KMS-11 (cell line): Measurements from ENCODE around the gene UBE2D2.

ENCODE experiments used
- H2AFZ ChIP-seq: fragments of 200-600 bp; sonication (generic); 2 replicates; pipeline ENCODE4 v1.6.1; 2016; ENCODE audit warnings: antibody characterized with exemption, mixed run types, low read depth
- H3K27ac ChIP-seq: fragments of 200-600 bp; sonication (generic); 2 replicates; pipeline ENCODE4 v1.6.1; 2016; ENCODE audit warnings: mild to moderate bottlenecking, mixed run types
- H3K27me3 ChIP-seq: fragments of 200-600 bp; sonication (generic); 2 replicates; pipeline ENCODE4 v1.6.1; 2017; ENCODE audit warnings: mild to moderate bottlenecking, low read depth, mixed run types, moderate library complexity; ENCODE audit not compliant: insufficient read depth
- H3K36me3 ChIP-seq: fragments of 200-600 bp; sonication (generic); 2 replicates; pipeline ENCODE4 v1.6.1; 2017; ENCODE audit warnings: mild to moderate bottlenecking, mixed run types; ENCODE audit not compliant: insufficient read depth
- H3K4me1 ChIP-seq: fragments of 200-600 bp; sonication (generic); 2 replicates; pipeline ENCODE4 v1.6.1; 2016; ENCODE audit warnings: mild to moderate bottlenecking, low read depth, mixed run types; ENCODE audit not compliant: poor library complexity, severe bottlenecking
- H3K4me2 ChIP-seq: fragments of 200-600 bp; sonication (generic); 2 replicates; pipeline ENCODE4 v1.7.0; 2016; ENCODE audit warnings: mild to moderate bottlenecking, mixed run types
- H3K4me3 ChIP-seq: fragments of 200-600 bp; sonication (generic); IDR thresholded peaks from 2 replicates; pipeline ENCODE4 v1.6.1; 2017; ENCODE audit warnings: low read depth, low read length, mixed read lengths; ENCODE audit not compliant: insufficient read depth
- H3K79me2 ChIP-seq: fragments of 200-600 bp; sonication (generic); 2 replicates; pipeline ENCODE4 v1.6.1; 2016; ENCODE audit warnings: low read depth, mixed run types; ENCODE audit not compliant: insufficient read depth
- H3K9ac ChIP-seq: fragments of 200-600 bp; sonication (generic); 2 replicates; pipeline ENCODE4 v1.6.1; 2016; ENCODE audit warnings: mild to moderate bottlenecking, mixed run types
- H4K20me1 ChIP-seq: fragments of 200-600 bp; sonication (generic); 2 replicates; pipeline ENCODE4 v1.6.1; 2016; ENCODE audit warnings: mild to moderate bottlenecking, mixed run types; ENCODE audit not compliant: insufficient read depth
- CTCF ChIP-seq: fragments of 200-600 bp; sonication (generic); conservative IDR thresholded peaks from 2 replicates; pipeline ENCODE4 v1.6.1; 2017; ENCODE audit warnings: low read depth, mild to moderate bottlenecking, antibody characterized with exemption, low read length, moderate library complexity, mixed read lengths

Gene UBE2D2

GRCh38 chr5:139514486-139514856 is 46.7 kb upstream of the UBE2D2 start:
- Histone ChIP-seq H3K4me3 (no peak overlapping the region), H3K27me3 (no peaks in the 10 kb centered on the region), H3K9ac (no peak overlapping the region), H3K4me1 (peaks cover 50% of the 10 kb centered on the region), H3K4me2 (no peak overlapping the region), H3K36me3 (no peaks in the 10 kb centered on the region), H2AFZ (no peak overlapping the region), H3K79me2 (no peaks in the 10 kb centered on the region), H4K20me1 (no peaks in the 10 kb centered on the region), H3K27ac (no peak overlapping the region)
- TF ChIP-seq CTCF = no peak

GRCh38 chr5:139517683-139518564 is 43.2 kb upstream of the UBE2D2 start:
- Histone ChIP-seq H3K4me3 (no peak overlapping the region), H4K20me1 (no peaks in the 10 kb centered on the region), H3K79me2 (no peaks in the 10 kb centered on the region), H3K27me3 (no peaks in the 10 kb centered on the region), H3K9ac (peak overlapping the region; percentile 72), H3K4me2 (peak overlapping the region; percentile 44), H3K27ac (peak overlapping the region; percentile 36), H2AFZ (peak overlapping the region; percentile 80), H3K36me3 (no peaks in the 10 kb centered on the region), H3K4me1 (peaks cover 25% of the 10 kb centered on the region)
- peak; percentile 84 for TF ChIP-seq CTCF

GRCh38 chr5:139523635-139524445 is 37.3 kb upstream of the UBE2D2 start:
- H3K27ac ChIP-seq = no peak overlapping the region
- no peaks in the 10 kb centered on the region for H3K79me2 ChIP-seq
- H3K36me3 ChIP-seq = no peaks in the 10 kb centered on the region
- H2AFZ ChIP-seq = no peak overlapping the region
- H4K20me1 ChIP-seq = no peaks in the 10 kb centered on the region
- no peak overlapping the region for H3K9ac ChIP-seq
- no peak for TF ChIP-seq CTCF
- H3K27me3 ChIP-seq = no peaks in the 10 kb centered on the region
- no peaks in the 10 kb centered on the region for H3K4me1 ChIP-seq
- no peak overlapping the region for H3K4me2 ChIP-seq
- H3K4me3 ChIP-seq = no peak overlapping the region

- no peak overlapping the region for H3K4me2 ChIP-seq
- TF ChIP-seq CTCF = no peak
- no peaks in the 10 kb centered on the region for H4K20me1 ChIP-seq
- H3K4me1 ChIP-seq = no peaks in the 10 kb centered on the region
- no peak overlapping the region for H3K9ac ChIP-seq
- no peak overlapping the region for H3K27ac ChIP-seq
- H3K4me3 ChIP-seq = no peak overlapping the region
- no peaks in the 10 kb centered on the region for H3K36me3 ChIP-seq
- no peaks in the 10 kb centered on the region for H3K27me3 ChIP-seq
- H3K79me2 ChIP-seq = no peaks in the 10 kb centered on the region
- H2AFZ ChIP-seq = no peak overlapping the region
These were observed 36.7 kb upstream of the UBE2D2 start for GRCh38 chr5:139524446-139524845.
